Breast epithelium (tissue), 4 donors: Measurements from ENCODE around the gene NEDD8. TPM values are rescaled to one million over a fixed set of nuclear protein-coding genes. Genes with fewer than 3 reads are reported as not detected.
A peak's percentile ranks its signal among the peaks of the same experiment; 100 is the strongest.

Experiments used
- DNase-seq, 2 donors: peaks; one replicate each; pipeline ENCODE4 v3.0.0-alpha.2; 2019; ENCODE audit warnings: low spot score in 2 of 2
- H3K27ac ChIP-seq, 2 donors: fragments of 200-600 bp; sonication (generic) in 1 of 2; one replicate each; pipeline ENCODE4 v1.5.1; 2016 to 2019; ENCODE audit warnings: mild to moderate bottlenecking in 1 of 2
- H3K27me3 ChIP-seq, 2 donors: fragments of 200-600 bp; sonication (generic) in 1 of 2; one replicate each; pipeline versions ENCODE4 v1.5.1 to v1.6.0; 2017 to 2019; ENCODE audit warnings: control low read depth in 1 of 2, mild to moderate bottlenecking in 1 of 2
- H3K36me3 ChIP-seq: fragments of 200-600 bp; one replicate; pipeline ENCODE4 v1.5.1; 2019
- H3K4me1 ChIP-seq, 2 donors: fragments of 200-600 bp; sonication (generic); one replicate each; pipeline ENCODE4 v1.5.1; 2016 to 2019; ENCODE audit warnings: control low read depth in 1 of 2
- H3K4me3 ChIP-seq, 3 donors: fragments of 200-600 bp; sonication (generic); 1 replicate in 2 of 3; 2 replicates in 1 of 3; pipeline ENCODE4 v1.5.1; 2016 to 2019; ENCODE audit warnings: mild to moderate bottlenecking in 3 of 3, moderate library complexity in 2 of 3
- H3K9me3 ChIP-seq, 2 donors: fragments of 200-600 bp; sonication (generic) in 1 of 2; one replicate each; pipeline ENCODE4 v1.5.1; 2016 to 2019; ENCODE audit warnings: control low read depth in 1 of 2
- POLR2A ChIP-seq: fragments of 450-650 bp; IDR thresholded peaks from one replicate; pipeline ENCODE4 v1.6.1; 2016; ENCODE audit warnings: antibody characterized with exemption, mild to moderate bottlenecking, moderate library complexity
- POLR2AphosphoS5 ChIP-seq, 3 donors: sonication (generic); formaldehyde crosslinking; IDR thresholded peaks; one replicate each; pipeline ENCODE4 v1.6.1; 2017; ENCODE audit warnings: antibody characterized with exemption in 3 of 3
- intact Hi-C: fragments of 100-400 bp; cut with DNase I; formaldehyde crosslinking; loops from one replicate; pipeline ENCODE4 v1.15.1; 2023; ENCODE audit warnings: low total_unique reads
- total RNA-seq, 3 donors: library from RNA; depleted of rRNA; stranded (reverse); fragments of >200 nt; gene quantifications; one replicate each; pipeline ENCODE4 v1.1.0, GENCODE V29; 2016
- TF ChIP-seq, protein P1 (sequence below), 3 donors: fragments of 450-650 bp; IDR thresholded peaks; one replicate each; pipeline ENCODE4 v1.5.1; 2016 to 2017; ENCODE audit warnings: antibody characterized with exemption in 3 of 3, mild to moderate bottlenecking in 3 of 3, moderate library complexity in 3 of 3

Gene NEDD8
- total RNA-seq, 3 donors from 2014 or later = 118 to 165 (median 150) TPM

DNA sequence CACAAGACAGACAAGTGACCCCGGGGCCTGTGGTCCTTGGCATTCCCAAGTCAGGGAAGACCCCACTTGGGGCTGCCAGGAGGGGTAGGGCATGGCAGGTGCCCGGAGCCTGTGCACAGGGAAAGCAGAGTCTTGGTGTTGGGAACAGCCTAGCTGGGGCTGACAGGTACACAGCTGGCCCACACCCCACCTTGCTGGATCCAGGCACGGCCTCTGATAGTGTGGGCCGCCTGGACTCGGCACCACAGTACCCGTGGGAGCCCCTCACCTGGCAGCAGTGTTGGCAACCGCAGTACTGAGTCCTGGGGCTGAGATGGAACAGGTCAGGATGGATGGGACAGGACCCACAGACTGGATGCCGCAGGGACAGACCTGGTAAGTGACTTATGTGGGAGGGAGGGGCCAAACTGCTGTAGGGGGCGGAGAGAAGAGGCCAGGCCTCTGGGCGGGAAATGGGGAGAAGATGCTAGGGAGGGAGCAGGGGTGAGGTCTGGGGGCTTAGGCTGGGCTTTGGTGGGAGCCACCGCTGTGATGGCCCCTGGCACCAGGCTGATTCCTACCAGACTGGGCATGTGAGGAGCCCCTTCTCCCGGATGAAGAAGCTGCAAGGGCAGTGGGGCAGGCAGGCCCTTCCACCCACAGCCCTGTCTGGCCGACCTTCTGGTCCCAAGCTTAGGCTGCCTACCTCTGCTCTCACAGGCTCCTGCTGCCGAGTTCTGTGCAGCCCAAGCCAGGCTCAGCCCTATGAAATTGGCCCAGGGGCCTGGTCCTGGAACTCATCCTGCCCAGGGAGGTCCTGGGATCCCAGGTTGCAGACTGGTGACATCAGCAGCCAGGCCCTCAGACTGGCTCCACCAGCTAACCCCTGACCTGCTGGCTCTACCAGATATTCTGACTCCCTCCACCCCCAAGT, 30.9 kb upstream of the NEDD8 start, which contains the start of gene TGM1:
TSS of gene TGM1 (minus strand) at position 357 of the 913 bp plus-strand sequence. CDS start 825 bp downstream, outside the sequence.
- TF ChIP-seq, protein P1, sequence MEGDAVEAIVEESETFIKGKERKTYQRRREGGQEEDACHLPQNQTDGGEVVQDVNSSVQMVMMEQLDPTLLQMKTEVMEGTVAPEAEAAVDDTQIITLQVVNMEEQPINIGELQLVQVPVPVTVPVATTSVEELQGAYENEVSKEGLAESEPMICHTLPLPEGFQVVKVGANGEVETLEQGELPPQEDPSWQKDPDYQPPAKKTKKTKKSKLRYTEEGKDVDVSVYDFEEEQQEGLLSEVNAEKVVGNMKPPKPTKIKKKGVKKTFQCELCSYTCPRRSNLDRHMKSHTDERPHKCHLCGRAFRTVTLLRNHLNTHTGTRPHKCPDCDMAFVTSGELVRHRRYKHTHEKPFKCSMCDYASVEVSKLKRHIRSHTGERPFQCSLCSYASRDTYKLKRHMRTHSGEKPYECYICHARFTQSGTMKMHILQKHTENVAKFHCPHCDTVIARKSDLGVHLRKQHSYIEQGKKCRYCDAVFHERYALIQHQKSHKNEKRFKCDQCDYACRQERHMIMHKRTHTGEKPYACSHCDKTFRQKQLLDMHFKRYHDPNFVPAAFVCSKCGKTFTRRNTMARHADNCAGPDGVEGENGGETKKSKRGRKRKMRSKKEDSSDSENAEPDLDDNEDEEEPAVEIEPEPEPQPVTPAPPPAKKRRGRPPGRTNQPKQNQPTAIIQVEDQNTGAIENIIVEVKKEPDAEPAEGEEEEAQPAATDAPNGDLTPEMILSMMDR (IDR thresholded peaks at IDR 0.05) = no peak
- TF ChIP-seq POLR2A (no peak), POLR2AphosphoS5 (IDR thresholded peaks at IDR 0.05) (no peak)
- DNase-seq = no peak
- Histone ChIP-seq H3K36me3 (peaks cover 9% of the 10 kb centered on the region), H3K9me3 (no peaks in the 10 kb centered on the region), H3K4me3 (no peak within 1 kb of the TSS), H3K27me3 (no peaks in the 10 kb centered on the region), H3K4me1 (no peaks in the 10 kb centered on the region), H3K27ac (peak within 1 kb of the TSS; percentile 45 to 55)
- intact Hi-C loops = no loop called here

DNA sequence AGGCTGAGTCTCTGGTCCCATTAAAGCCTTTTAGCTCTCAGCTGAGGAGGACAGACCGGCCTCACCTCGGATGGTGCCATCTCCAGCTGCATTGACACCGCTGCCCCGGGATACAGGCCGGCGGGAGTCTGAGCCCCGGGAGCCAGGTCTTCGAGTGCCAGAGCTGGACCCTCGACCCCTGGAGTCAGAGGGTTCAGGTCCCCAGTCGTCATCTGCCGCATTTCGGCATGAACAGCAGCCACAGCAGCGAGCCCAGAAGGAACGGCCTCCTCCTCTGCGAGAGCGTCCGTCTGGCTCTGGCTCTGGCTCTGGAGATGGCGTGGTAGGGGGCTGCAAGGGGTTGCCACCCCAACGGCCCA, 29.8 kb upstream of the NEDD8 start:
- no peak for TF ChIP-seq POLR2AphosphoS5 (IDR thresholded peaks at IDR 0.05)
- TF ChIP-seq POLR2A = no peak
- TF ChIP-seq, protein P1 (IDR thresholded peaks at IDR 0.05) = no peak
- intact Hi-C loops = no loop called here
- no peak overlapping the region for H3K27ac ChIP-seq
- no peak for DNase-seq
- peaks cover 9% of the 10 kb centered on the region for H3K36me3 ChIP-seq
- no peaks in the 10 kb centered on the region for H3K4me1 ChIP-seq
- H3K4me3 ChIP-seq = no peak overlapping the region
- H3K9me3 ChIP-seq = no peaks in the 10 kb centered on the region
- H3K27me3 ChIP-seq = no peaks in the 10 kb centered on the region

DNA sequence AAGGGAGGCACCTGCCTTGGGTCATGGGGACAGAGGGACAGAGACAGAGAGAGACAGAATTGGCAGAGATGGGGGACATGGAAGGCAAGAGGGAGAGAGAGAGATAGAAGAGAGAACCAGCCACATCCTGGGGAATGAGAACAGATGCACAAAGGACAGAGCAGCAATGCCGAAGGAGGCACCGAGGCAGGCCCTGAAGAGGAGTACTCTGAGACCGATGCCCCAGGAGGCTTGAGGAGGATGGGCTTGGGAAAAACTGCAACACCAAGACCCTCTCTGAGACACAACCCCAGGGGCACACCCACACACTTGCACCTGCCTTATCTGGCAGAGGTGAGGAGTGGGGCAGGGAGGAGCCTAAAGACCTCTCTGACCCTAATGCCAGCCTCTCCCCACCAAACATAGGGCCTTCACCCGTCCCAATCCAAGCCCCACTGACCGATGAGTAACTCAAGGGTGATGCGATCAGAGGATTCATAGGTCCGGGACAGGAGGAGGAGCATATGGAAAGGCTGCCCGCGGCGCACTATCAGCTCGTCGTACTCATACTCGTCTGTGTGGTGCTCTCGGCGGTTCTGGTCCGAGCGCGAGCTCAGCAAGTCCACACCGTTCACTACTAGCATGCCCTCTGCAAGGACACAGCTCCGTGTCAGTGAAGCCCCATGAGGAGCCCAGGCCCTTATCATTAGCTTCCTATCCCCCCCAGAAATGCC, 29.2 kb upstream of the NEDD8 start:
- intact Hi-C loops = no loop called here

DNA sequence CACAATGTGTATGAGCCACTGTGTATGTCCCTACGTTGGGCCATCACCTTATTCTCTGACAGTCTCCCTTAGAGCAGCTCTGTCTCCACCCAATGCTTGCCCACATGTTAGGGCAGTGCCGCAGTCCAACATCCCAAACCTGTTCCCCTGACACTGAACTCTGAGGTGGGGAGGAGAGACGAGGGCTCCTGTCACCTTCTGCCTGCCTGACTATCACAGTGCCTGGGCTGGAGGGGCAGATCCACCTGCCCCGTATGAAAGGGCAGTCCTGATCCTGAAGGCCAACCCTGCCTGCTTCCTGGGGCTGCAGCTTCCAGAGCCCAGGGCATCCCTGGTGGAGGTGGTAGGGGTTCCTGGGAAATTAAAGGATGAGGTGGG, 28.6 kb upstream of the NEDD8 start:
- no peak for TF ChIP-seq POLR2AphosphoS5 (IDR thresholded peaks at IDR 0.05)
- TF ChIP-seq, protein P1 (IDR thresholded peaks at IDR 0.05) = no peak
- no peak for TF ChIP-seq POLR2A
- DNase-seq = no peak

More for the DNA sequence above, 29.2 kb upstream of the NEDD8 start:
- H3K9me3 ChIP-seq = no peaks in the 10 kb centered on the region
- H3K27me3 ChIP-seq = no peaks in the 10 kb centered on the region
- no peak for DNase-seq
- peaks cover 4% of the 10 kb centered on the region for H3K36me3 ChIP-seq
- H3K4me3 ChIP-seq = no peak overlapping the region
- TF ChIP-seq POLR2AphosphoS5 (IDR thresholded peaks at IDR 0.05) (no peak), POLR2A (no peak)
- TF ChIP-seq, protein P1 (IDR thresholded peaks at IDR 0.05) = no peak
- no peaks in the 10 kb centered on the region for H3K4me1 ChIP-seq
- no peak overlapping the region for H3K27ac ChIP-seq

More for the DNA sequence above, 28.6 kb upstream of the NEDD8 start:
- intact Hi-C loops = no loop called here
- H3K36me3 ChIP-seq = no peaks in the 10 kb centered on the region
- H3K9me3 ChIP-seq = no peaks in the 10 kb centered on the region
- H3K27ac ChIP-seq = peak overlapping the region in 1 of 2 donors; percentile 82
- no peaks in the 10 kb centered on the region for H3K27me3 ChIP-seq
- no peak overlapping the region for H3K4me3 ChIP-seq
- no peaks in the 10 kb centered on the region for H3K4me1 ChIP-seq
